LNCAP (cell line): ENCODE measurements around the gene QSOX2.

Source experiments
- CTCF ChIP-seq: fragments of 450-650 bp; IDR thresholded peaks from 2 replicates; pipeline ENCODE4 v1.5.1; 2017; ENCODE audit warnings: mild to moderate bottlenecking

QSOX2 gene

GRCh38 chr9:136187683-136188586 is 57.7 kb downstream of the QSOX2 start:
- TF ChIP-seq CTCF, result no peak

DNA sequence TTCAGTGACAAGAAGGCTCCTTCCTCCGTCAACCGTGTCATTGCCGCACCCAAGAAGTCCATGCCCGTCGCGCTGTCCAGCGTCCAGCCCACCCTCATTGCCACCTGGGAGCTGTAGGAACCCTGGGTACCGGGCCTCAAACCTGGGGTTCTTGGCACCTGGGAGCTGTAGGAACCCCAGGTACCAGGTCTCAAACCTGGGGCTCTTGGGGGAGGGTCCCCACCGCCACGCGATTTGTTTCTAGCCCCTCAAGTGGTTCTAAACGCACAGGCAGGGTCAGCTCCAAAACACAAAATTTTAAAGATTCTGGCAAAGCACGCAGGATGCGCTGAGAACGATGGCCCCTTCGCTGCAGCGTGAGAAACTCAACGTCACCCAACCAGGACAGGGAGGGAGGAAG is 58.4 kb downstream of the QSOX2 start:
- no peak for TF ChIP-seq CTCF

- no peak for TF ChIP-seq CTCF
These were observed 59.2 kb downstream of the QSOX2 start for GRCh38 chr9:136186386-136186785.

GRCh38 chr9:136185596-136186366 is 59.8 kb downstream of the QSOX2 start:
- TF ChIP-seq CTCF, result no peak

GRCh38 chr9:136185066-136185465 is 60.5 kb downstream of the QSOX2 start:
- TF ChIP-seq CTCF, result no peak

- TF ChIP-seq CTCF, result no peak
These were observed 62.7 kb downstream of the QSOX2 start for GRCh38 chr9:136182850-136183422.

DNA sequence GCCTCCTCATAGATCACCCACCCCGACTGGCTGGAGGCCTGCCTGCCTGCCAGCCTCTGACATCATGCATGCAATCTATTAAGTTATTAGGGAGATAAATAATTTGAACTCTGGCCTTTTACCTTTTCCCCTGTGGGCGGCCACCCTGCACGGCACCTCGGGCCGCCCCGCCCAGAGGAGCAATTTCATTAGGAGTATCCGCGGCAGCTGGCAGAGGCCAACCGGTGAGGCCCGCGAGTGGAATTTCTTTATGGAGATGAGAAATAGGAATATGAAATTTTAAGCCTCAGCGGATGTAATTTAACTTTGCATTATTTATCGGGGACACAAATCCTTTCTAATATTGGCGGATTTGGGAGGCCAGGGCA is 63.2 kb downstream of the QSOX2 start:
- TF ChIP-seq CTCF, result no peak
